NCI-H2196 treated with DMSO at 0.1 percent for 48 hours (cell line): Measurements from ENCODE around the gene SLC37A1.

Experiments
- DNase-seq: peaks from one replicate; lab custom pipeline; 2025; ENCODE audit not compliant: unreplicated experiment; lab: John Stamatoyannopoulos, UW

The SLC37A1 gene

GRCh38 chr21:42503711-42504110, 9.9 kb upstream of the SLC37A1 start:
- DNase-seq: no peak

GRCh38 chr21:42505090-42505726, 8.4 kb upstream of the SLC37A1 start:
- no peak for DNase-seq

GRCh38 chr21:42507418-42507817, 6.2 kb upstream of the SLC37A1 start:
- DNase-seq: no peak

- no peak for DNase-seq
These were observed 5.3 kb upstream of the SLC37A1 start for GRCh38 chr21:42508371-42508770.

- DNase-seq: no peak
These were observed 4.4 kb upstream of the SLC37A1 start for GRCh38 chr21:42509244-42509643.

- no peak for DNase-seq
These were observed 1.2 kb upstream of the SLC37A1 start for GRCh38 chr21:42512346-42513034.

- no peak for DNase-seq
These were observed 582 bp downstream of the SLC37A1 start for GRCh38 chr21:42513985-42514882.

GRCh38 chr21:42514883-42515228, 1.2 kb downstream of the SLC37A1 start:
- no peak for DNase-seq

GRCh38 chr21:42515708-42516502, 2.3 kb downstream of the SLC37A1 start:
- peak; percentile 30 for DNase-seq

GRCh38 chr21:42518215-42518614, 4.6 kb downstream of the SLC37A1 start:
- no peak for DNase-seq

- no peak for DNase-seq
These were observed 5.0 kb downstream of the SLC37A1 start for GRCh38 chr21:42518626-42519025.

GRCh38 chr21:42520628-42521253, 7.1 kb downstream of the SLC37A1 start:
- DNase-seq: no peak

GRCh38 chr21:42521384-42521783, 7.7 kb downstream of the SLC37A1 start:
- no peak for DNase-seq

- DNase-seq: no peak
These were observed 8.2 kb downstream of the SLC37A1 start for GRCh38 chr21:42521805-42522204.

- no peak for DNase-seq
These were observed 8.6 kb downstream of the SLC37A1 start for GRCh38 chr21:42522271-42522670.

- no peak for DNase-seq
These were observed 9.1 kb downstream of the SLC37A1 start for GRCh38 chr21:42522771-42523170.

GRCh38 chr21:42523211-42523610, 9.6 kb downstream of the SLC37A1 start:
- no peak for DNase-seq

GRCh38 chr21:42523941-42524340, 10.3 kb downstream of the SLC37A1 start:
- no peak for DNase-seq

- peak; percentile 78 for DNase-seq
These were observed 10.8 kb downstream of the SLC37A1 start for GRCh38 chr21:42524341-42525028.

- DNase-seq: no peak
These were observed 11.5 kb downstream of the SLC37A1 start for GRCh38 chr21:42525029-42525581.
